GM12878 (cell line): ENCODE results near the gene CUL9. TPM values are rescaled to one million over a fixed set of nuclear protein-coding genes. Genes with fewer than 3 reads are reported as not detected.

Experiments
- ATF7 ChIP-seq: fragments of 450-650 bp; IDR thresholded peaks from 2 replicates; pipeline ENCODE4 v1.6.1; 2016; ENCODE audit warnings: low read depth, mild to moderate bottlenecking
- BACH1 ChIP-seq: fragments of 450-650 bp; IDR thresholded peaks from 2 replicates; pipeline ENCODE4 v1.6.1; 2017; ENCODE audit warnings: mild to moderate bottlenecking, borderline replicate concordance
- BCL11A ChIP-seq: IDR thresholded peaks from 2 replicates; pipeline ENCODE4 v1.6.1; 2011; ENCODE audit warnings: low read depth, low read length
- BHLHE40 ChIP-seq, 2 experiments: fragments of 450-650 bp in 1 of 2; IDR thresholded peaks; 2 replicates each; pipeline ENCODE4 v1.6.1; 2011 to 2017; ENCODE audit warnings: low read depth in 2 of 2, borderline replicate concordance in 1 of 2, improper control_type of control experiment in 1 of 2, low read length in 1 of 2, mild to moderate bottlenecking in 1 of 2
- ESRRA ChIP-seq: IDR thresholded peaks from 2 replicates; pipeline ENCODE4 v1.6.1; 2012; ENCODE audit warnings: mild to moderate bottlenecking, low read length, improper control_type of control experiment
- GABPA ChIP-seq: IDR thresholded peaks from 2 replicates; pipeline ENCODE4 v1.6.1; 2014; ENCODE audit warnings: antibody characterized with exemption, low read depth, mild to moderate bottlenecking, inconsistent platforms
- JUNB ChIP-seq: IDR thresholded peaks from 2 replicates; pipeline ENCODE4 v1.6.1; 2016; ENCODE audit warnings: antibody characterized with exemption, mild to moderate bottlenecking
- NBN ChIP-seq: fragments of 450-650 bp; IDR thresholded peaks from 2 replicates; pipeline ENCODE4 v1.6.1; 2016
- RAD51 ChIP-seq: fragments of 450-650 bp; IDR thresholded peaks from 2 replicates; pipeline ENCODE4 v1.6.1; 2016; ENCODE audit warnings: moderate library complexity, mild to moderate bottlenecking, inconsistent platforms
- RBBP5 ChIP-seq: fragments of 200-600 bp; sonication (generic); conservative IDR thresholded peaks from 2 replicates; pipeline ENCODE4 v1.6.1; 2016
- REST ChIP-seq: IDR thresholded peaks from 2 replicates; pipeline ENCODE4 v1.6.1; 2012; ENCODE audit warnings: mild to moderate bottlenecking, low read depth, low read length
- SREBF1 ChIP-seq: IDR thresholded peaks from 2 replicates; pipeline ENCODE4 v1.6.1; 2012; ENCODE audit warnings: mild to moderate bottlenecking, low read length
- TBL1XR1 ChIP-seq: IDR thresholded peaks from 2 replicates; pipeline ENCODE4 v1.6.1; 2012; ENCODE audit warnings: low read depth, low read length, improper control_type of control experiment
- TCF3 ChIP-seq: IDR thresholded peaks from 2 replicates; pipeline ENCODE4 v1.6.1; 2012; ENCODE audit warnings: low read depth, mild to moderate bottlenecking, low read length, borderline replicate concordance; ENCODE audit not compliant: insufficient read depth
- TCF7 ChIP-seq: IDR thresholded peaks from 2 replicates; pipeline ENCODE4 v1.6.1; 2014; ENCODE audit warnings: antibody characterized with exemption, borderline replicate concordance
- WRNIP1 ChIP-seq: IDR thresholded peaks from 2 replicates; pipeline ENCODE4 v1.6.1; 2011; ENCODE audit warnings: low read depth, low read length, improper control_type of control experiment, borderline replicate concordance
- ZBTB11 ChIP-seq: fragments of 450-650 bp; formaldehyde crosslinking; IDR thresholded peaks from 2 replicates; pipeline ENCODE4 v1.5.0; 2022; ENCODE audit warnings: mild to moderate bottlenecking, missing genetic modification characterization
- ZNF217 ChIP-seq: fragments of 450-650 bp; IDR thresholded peaks from 2 replicates; pipeline ENCODE4 v1.6.1; 2017; ENCODE audit warnings: antibody characterized with exemption, mild to moderate bottlenecking
- ZNF24 ChIP-seq: fragments of 450-650 bp; IDR thresholded peaks from 2 replicates; pipeline ENCODE4 v1.6.1; 2017; ENCODE audit warnings: antibody characterized with exemption, mild to moderate bottlenecking
- ZNF592 ChIP-seq: fragments of 450-650 bp; IDR thresholded peaks from 2 replicates; pipeline ENCODE4 v1.6.1; 2017; ENCODE audit warnings: mild to moderate bottlenecking, moderate library complexity
- polyA plus RNA-seq, 11 experiments: library from polyadenylated mRNA; depleted of rRNA in 4 of 11; unstranded in 6 of 11; stranded (reverse) in 5 of 11; fragments of >200 nt; fragmentation: Nextera tagmentation in 4 of 11; fragmentation: Illumina TruSeq in 1 of 11; extraction: Ambion mirVana in 4 of 11; extraction: Trizol in 1 of 11; gene quantifications; 1 replicate in 1 of 11; 2 replicates in 10 of 11; pipeline versions ENCODE4 v1.2.1 to v1.2.3, GENCODE V29; 2011 to 2016; ENCODE audit warnings: inconsistent platforms in 2 of 11, missing spikeins in 2 of 11, low read depth in 1 of 11
- total RNA-seq, 4 experiments: library from RNA; depleted of rRNA in 3 of 4; stranded (reverse); fragments of >200 nt in 3 of 4; fragmentation: Illumina TruSeq in 1 of 4; extraction: Trizol in 1 of 4; gene quantifications; 2 replicates each; pipeline versions ENCODE4 v1.2.1 to v1.2.3, GENCODE V29; 2013 to 2021

CUL9 gene
- total and polyA plus RNA-seq, 10 of the 15 experiments (the other 5 are each of a cell fraction or from before 2014, with no cell fraction given): 1.2 to 48.3 (median 17.2) TPM

- TF ChIP-seq REST (no peak), TCF7 (no peak), ZNF592 (peak; percentile 56; the same call in 1 of the 2 replicates), NBN (0 out of 2 replicates have a peak, but pooled peaks have one; percentile 25), TCF3 (no peak), ZBTB11 (CRISPR knock-in tag) (no peak), GABPA (no peak), ATF7 (no peak), ZNF24 (no peak), RBBP5 (no peak), WRNIP1 (no peak), BCL11A (no peak), BHLHE40 (IDR thresholded peaks at IDR 0.05; ENCODE audit: borderline replicate concordance in 1 of 2, low read depth in 2 of 2, low read length in 1 of 2) (peak; percentile 24 to 60; a peak in 2 of 4 replicates), ZNF217 (no peak), TBL1XR1 (no peak), ESRRA (no peak), BACH1 (no peak), SREBF1 (no peak), RAD51 (no peak), JUNB (no peak)
Observed at GRCh38 chr6:43263314-43264178, 81.5 kb downstream of the CUL9 start (continued).
